ENCODE data around the gene CDH4.

DNA sequence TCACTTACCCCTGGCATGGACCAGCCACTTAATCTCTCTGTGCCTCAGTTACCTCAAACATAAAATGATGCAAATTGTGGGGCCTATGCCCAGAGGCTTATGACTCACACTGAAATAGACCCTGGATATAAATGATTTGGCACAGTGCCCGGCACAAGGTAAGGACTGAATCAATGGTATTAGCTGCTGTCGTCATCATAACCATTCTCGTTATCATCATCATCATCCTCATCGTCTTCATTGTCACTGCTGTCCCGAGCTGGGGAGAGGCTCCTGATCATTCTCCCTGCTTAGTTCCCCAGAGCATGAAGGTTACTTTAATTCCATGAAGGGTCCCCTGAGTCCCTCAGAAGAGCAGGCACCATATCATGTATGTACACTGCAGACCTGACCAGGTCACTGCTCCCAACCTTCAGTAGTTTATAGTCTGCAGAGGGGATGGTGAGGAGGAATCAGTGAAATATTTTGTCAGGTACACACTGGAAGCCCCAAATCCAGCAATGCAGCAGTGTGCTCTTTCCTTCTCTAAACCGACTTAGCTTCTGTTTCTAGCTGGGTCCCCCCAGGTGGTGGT, 664.3 kb downstream of the CDH4 start:
- TF ChIP-seq POLR2AphosphoS5 (IDR thresholded peaks at IDR 0.05; ENCODE audit: low read depth, low read length) (no peak), SIN3A (IDR thresholded peaks at IDR 0.05; ENCODE audit: borderline replicate concordance, insufficient read depth, low read length) (no peak), TAF1 (IDR thresholded peaks at IDR 0.05; ENCODE audit: borderline replicate concordance, insufficient read depth, low read length) (no peak), FOXP2 (optimal IDR thresholded peaks at IDR 0.05; ENCODE audit: borderline replicate concordance, extremely low read depth, extremely low read length, insufficient read depth) (no peak)
- TF ChIP-seq, protein P1, sequence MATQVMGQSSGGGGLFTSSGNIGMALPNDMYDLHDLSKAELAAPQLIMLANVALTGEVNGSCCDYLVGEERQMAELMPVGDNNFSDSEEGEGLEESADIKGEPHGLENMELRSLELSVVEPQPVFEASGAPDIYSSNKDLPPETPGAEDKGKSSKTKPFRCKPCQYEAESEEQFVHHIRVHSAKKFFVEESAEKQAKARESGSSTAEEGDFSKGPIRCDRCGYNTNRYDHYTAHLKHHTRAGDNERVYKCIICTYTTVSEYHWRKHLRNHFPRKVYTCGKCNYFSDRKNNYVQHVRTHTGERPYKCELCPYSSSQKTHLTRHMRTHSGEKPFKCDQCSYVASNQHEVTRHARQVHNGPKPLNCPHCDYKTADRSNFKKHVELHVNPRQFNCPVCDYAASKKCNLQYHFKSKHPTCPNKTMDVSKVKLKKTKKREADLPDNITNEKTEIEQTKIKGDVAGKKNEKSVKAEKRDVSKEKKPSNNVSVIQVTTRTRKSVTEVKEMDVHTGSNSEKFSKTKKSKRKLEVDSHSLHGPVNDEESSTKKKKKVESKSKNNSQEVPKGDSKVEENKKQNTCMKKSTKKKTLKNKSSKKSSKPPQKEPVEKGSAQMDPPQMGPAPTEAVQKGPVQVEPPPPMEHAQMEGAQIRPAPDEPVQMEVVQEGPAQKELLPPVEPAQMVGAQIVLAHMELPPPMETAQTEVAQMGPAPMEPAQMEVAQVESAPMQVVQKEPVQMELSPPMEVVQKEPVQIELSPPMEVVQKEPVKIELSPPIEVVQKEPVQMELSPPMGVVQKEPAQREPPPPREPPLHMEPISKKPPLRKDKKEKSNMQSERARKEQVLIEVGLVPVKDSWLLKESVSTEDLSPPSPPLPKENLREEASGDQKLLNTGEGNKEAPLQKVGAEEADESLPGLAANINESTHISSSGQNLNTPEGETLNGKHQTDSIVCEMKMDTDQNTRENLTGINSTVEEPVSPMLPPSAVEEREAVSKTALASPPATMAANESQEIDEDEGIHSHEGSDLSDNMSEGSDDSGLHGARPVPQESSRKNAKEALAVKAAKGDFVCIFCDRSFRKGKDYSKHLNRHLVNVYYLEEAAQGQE (IDR thresholded peaks at IDR 0.05; ENCODE audit: insufficient read depth in 1 of 2, low read depth in 2 of 2, low read length in 2 of 2), result no peak

All from PFSK-1 (cell line).